IMR-90 (cell line): ENCODE measurements around the gene CDK2AP2.

Experiments used
- CTCF ChIP-seq: conservative IDR thresholded peaks from 2 replicates; pipeline ENCODE4 v1.5.1; 2012; ENCODE audit warnings: mild to moderate bottlenecking, low read depth, low read length, improper control_type of control experiment
- FOS ChIP-seq: fragments of 150-350 bp; IDR thresholded peaks from 2 replicates; pipeline ENCODE4 v1.6.1; 2016; ENCODE audit warnings: low read depth, low read length
- MAZ ChIP-seq: IDR thresholded peaks from 2 replicates; pipeline ENCODE4 v1.6.1; 2012; ENCODE audit warnings: low read depth, mild to moderate bottlenecking, low read length, improper control_type of control experiment, moderate library complexity, borderline replicate concordance
- MXI1 ChIP-seq: IDR thresholded peaks from 2 replicates; pipeline ENCODE4 v1.6.1; 2012; ENCODE audit warnings: low read depth, mild to moderate bottlenecking, low read length, moderate library complexity, borderline replicate concordance
- POLR2A ChIP-seq: IDR thresholded peaks from 2 replicates; pipeline ENCODE4 v1.6.1; 2012; ENCODE audit warnings: mild to moderate bottlenecking, low read depth, low read length
- RCOR1 ChIP-seq: IDR thresholded peaks from 2 replicates; pipeline ENCODE4 v1.6.1; 2012; ENCODE audit warnings: mild to moderate bottlenecking, low read length, improper control_type of control experiment; ENCODE audit not compliant: insufficient replicate concordance
- RFX5 ChIP-seq: IDR thresholded peaks from 2 replicates; pipeline ENCODE4 v1.8.0; 2012; ENCODE audit warnings: low read depth, mild to moderate bottlenecking, low read length, moderate library complexity

- TF ChIP-seq POLR2A (no peak), MXI1 (no peak), CTCF (no peak), RCOR1 (no peak), MAZ (no peak), FOS (no peak), RFX5 (no peak)
These were observed 17.9 kb downstream of the CDK2AP2 start for GRCh38 chr11:67489885-67490726.
